Central memory CD4-positive, alpha-beta T cell (primary cell): Measurements from ENCODE around the gene PLXNC1.

Source experiments
- DNase-seq: peaks from one replicate; pipeline ENCODE4 v3.0.0; 2022

The PLXNC1 gene

DNA sequence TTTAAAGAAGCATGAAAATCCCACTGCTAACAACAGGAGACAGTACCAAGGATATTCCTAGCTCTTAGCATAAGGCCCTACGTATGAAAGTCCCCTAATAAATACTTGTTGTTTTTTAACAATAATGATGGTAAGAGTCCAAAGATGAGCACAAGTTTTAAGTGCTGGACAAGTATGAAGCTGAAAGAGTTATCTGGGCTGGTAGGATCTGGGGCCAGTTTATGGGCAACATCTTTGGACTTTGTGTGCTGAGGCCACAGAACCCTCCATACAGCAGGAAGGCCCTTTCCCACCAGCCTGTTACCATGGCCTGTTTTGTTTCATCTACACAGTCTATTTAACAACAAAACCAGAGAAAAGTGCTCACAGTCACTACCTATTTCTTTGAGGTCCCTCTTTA lies 12.5 kb upstream of the PLXNC1 start:
- no peak for DNase-seq

DNA sequence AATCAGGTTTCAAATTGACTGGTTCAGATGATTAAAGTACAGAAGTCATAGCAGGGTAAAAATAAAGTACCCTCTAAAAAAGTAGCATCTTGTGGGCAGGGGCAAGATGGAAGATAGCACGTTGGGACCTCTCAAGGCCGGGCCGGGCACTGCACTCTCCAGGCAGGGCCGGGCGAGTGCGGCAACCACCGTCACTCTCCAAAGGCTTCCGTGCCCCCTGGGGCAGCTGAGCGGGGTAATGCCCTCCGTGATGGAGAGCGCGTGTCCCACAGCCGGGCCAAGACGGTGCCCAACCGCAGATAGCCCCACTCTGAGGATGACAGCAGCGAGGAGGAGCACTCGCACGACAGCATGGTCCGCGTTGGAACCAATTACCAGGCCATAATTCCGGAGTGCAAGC lies 8.6 kb upstream of the PLXNC1 start:
- no peak for DNase-seq

DNA sequence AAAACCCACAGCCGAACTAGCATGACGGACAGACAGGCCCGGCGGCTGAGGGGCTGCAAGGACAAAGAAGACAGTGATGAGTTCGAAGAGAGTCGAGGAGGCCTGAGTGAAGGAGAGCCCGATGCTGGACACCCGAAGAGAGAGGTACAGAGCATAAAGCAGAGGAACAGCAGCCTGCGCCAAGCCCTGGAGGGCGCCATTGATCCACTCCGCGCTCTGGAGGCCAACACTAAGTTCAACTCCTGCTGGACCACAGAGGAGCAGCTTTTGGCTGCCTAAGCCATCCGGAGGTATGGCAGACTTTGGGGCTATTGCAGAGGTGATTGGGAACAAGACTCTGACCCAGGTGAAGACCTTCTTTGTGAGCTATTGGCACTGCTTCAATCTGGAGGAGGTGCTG lies 7.8 kb upstream of the PLXNC1 start:
- peak; percentile 27 for DNase-seq

DNA sequence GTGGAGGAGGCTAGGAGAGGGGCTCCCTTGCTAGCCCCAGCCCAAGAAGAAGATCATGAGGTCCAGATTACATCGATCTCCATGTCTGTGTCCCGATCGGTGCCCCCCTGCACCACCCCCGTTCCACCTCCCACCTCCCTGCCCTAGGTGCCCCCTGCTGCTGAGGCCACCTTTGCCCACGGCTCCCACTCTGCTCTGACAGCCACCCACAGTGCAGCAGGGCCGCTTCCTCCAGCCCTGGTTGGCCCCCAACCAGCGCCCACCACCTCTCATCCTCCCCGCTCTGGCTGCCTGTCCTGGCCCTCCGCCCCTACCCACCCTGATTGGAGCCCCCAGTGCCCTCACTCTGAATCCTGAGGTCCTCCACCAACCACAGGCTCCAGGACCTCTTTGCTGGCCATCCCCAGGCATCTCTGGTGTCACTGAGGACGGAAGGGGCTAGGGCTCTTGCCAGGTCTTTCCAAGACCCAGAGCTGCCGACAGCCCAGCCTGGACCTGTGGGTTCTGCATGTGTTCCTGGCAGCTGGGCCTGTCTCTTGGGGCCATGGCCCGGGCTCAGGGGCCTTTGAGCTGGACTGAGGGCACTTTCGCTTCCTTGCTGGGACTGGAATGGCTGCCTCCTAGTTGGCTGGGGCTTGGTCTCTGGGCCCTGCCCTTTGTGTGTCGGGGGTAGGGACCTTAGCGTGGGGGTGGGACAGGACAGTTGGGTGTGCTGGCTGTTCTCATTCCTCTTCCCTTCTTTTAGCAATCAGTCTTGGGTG lies 7.2 kb upstream of the PLXNC1 start:
- DNase-seq = no peak

DNA sequence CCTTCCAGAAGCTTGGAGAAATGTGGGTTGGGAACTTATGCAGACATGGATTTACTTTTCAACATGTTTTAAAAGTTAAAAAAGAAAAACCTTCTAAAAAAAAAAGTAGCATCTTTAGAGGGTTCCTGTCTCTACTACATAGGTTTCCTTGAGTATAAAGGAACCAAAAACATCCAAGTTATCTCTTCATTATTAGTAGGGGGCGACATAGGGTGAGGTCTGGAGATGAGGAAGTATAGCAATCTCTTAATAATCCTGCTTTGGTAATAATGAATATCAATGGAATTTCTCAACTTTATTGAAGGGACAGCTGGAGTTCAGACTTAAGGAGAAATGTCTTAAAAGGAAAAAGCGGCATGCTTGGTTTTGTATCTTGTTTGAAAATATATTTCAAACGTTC lies 6.5 kb upstream of the PLXNC1 start:
- no peak for DNase-seq

DNA sequence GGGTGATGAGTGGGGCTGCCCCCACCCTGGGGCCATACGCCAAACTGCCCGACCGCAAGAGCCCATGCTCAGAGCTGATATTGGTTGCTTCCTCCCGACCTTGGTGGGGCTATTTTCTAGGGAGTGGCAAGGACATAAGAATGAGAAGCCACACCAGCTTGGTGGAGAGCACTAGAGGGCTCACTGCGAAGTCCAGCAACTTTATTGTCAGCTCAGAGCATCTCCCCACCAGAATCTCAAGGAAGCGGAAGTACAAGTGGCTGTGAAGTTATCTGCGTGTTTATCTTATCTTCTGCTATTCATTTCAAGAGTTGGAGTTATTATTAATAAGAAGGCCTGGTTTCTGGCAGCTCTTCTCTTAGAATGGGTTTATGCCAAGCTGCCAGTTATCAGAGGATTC lies 4.9 kb upstream of the PLXNC1 start:
- no peak for DNase-seq

DNA sequence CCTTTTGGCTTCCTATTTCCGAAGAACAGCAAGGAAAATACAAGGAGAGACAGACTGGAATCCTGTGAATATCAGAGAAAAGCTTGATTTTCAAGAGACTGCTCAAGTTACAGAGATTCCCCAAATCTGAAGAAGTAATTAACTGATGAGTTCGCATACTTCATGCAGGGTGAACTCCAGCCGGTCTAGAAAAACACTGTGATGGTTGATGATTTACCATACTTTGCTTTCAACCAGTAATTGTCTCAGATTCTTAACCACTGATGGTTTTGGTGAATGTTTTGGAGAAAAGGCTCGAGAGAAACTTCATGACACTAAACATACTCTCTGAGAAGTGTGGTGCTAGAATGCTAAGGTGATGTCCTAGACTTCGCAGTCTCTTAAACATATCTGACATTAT lies 4.4 kb upstream of the PLXNC1 start:
- DNase-seq = no peak

DNA sequence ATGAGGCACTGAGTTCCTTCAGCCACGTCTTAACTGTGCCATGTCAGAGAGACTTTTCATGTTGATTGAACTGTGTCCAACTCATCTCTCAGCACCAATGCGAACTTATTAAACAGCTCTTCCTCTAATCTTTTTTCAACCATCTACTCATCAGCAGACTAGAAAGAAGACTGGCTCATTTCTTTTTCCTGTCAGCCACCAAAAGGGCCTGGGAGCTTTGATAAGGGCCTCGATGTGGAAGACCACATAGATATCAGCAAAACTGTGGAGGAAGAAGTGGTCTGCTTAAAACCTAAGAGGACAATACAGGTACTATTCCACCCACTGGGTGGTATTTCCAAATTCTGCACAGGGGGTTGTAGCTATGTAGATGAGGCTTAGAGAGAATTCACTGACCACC lies 3.6 kb upstream of the PLXNC1 start:
- no peak for DNase-seq

DNA sequence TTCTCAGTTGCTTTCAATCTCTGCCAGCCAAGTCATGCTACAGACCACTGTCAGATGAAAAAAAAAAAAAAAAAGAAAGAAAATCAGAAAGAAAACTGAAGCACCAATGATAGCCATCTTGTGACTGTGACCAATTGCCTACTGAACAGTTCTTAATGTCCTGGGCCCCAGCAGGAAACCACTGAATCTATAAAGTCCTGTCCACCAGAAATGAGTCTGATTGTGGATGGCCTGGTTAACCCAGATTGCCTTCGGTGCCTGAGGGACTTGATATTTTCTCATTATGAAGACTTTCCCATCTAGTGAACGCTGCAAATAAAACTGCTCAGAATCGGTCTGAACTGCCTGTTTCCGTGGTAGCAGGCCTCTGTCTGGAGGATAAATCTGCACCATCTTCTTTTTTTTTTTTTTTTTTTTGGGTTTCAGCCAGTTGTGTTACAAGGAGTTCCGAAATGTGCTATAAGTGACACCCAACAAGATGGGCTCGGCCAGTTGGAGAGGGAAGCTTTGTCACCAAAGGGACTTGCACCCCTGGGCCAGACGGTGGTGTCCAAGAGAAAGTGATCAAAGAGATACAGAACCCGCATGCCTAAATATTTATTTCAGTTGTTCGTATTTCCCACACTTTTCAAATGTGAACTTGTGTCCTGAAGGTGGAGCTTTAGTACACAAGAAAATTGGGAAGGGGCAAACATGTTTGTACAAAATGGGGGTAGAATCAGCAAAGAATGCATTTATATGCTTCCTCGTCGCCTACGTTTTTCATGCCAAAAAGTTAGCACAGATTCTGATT lies 3.0 kb upstream of the PLXNC1 start:
- DNase-seq = no peak

DNA sequence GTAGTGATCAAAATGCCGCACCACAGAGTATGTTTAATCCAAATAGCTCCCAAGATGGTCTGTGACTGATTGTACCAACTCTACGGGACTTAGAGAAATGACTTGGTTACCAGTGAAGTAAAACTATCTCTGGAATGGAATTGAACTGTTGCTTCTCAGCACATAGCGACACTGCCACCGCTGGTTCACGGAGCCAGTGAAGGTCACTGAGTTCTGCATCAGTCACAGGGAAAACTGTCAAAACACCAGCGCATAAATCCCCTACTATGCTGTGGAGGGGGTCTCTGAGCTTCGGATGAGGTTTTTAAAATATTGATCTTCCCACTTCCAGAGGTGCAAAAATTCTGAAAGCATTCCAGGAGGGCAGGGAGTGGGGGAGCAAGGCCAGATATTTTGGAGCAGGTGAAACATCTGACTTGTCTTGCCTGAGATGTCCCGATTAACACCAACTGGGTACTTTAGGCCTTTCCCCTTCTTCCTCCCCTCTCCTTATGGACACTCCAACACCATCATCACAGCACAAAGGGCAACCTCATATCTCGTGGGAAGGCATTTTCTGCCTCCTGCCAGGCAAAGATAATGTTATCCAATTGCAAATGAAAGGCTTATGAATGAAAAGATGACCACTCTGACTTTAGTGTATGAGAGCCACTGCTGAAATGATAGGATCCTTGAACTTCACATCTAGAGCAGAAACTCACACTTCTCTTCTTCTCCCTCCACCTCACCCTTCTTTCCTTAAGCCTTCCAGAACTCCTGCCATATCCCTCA lies 2.0 kb upstream of the PLXNC1 start:
- no peak for DNase-seq

DNA sequence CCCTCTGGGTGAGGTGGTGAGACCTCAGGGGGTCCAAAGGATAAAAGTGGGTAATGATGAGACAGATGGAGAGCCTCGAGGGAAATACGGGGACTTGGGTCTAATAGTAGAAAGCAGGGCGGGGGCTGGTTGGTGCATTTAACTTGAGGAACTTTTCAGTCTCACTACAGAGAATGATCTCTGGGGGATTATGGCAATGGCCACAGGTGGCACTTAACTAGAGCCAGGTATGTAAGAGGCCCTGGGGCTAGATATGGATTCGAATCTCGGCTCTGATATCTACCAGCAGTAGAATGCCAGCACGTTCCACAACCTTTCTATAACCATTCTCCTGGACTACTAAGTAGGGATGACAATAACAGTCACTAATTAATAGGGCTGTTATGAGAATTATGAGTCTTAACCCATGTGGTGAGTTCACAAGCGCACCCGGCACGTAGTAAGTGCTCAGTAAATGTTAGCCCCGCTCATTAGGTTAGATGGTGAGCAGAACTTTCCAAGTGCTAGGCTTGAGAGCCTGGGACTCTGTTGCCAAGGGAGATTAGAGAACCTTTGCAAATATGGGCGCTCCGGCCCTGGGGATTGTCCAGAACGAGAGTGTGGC lies 888 bp upstream of the PLXNC1 start:
- no peak for DNase-seq

DNA sequence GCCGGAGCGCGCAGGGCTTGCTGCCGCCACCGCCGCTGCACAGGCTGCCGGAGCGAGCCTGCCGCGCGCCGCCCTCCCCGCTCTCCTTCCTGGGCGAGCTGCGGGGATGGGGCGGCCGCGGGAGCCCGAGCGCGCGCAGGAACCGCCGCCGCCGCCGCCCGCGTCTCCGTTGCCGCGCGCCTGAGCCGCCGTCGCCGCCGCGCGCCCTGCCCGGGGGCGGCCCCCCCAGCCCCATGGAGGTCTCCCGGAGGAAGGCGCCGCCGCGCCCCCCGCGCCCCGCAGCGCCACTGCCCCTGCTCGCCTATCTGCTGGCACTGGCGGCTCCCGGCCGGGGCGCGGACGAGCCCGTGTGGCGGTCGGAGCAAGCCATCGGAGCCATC lies 352 bp downstream of the PLXNC1 start:
- no peak for DNase-seq

DNA sequence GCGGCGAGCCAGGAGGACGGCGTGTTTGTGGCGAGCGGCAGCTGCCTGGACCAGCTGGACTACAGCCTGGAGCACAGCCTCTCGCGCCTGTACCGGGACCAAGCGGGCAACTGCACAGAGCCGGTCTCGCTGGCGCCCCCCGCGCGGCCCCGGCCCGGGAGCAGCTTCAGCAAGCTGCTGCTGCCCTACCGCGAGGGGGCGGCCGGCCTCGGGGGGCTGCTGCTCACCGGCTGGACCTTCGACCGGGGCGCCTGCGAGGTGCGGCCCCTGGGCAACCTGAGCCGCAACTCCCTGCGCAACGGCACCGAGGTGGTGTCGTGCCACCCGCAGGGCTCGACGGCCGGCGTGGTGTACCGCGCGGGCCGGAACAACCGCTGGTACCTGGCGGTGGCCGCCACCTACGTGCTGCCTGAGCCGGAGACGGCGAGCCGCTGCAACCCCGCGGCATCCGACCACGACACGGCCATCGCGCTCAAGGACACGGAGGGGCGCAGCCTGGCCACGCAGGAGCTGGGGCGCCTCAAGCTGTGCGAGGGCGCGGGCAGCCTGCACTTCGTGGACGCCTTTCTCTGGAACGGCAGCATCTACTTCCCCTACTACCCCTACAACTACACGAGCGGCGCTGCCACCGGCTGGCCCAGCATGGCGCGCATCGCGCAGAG lies 873 bp downstream of the PLXNC1 start:
- peak; percentile 39 for DNase-seq

DNA sequence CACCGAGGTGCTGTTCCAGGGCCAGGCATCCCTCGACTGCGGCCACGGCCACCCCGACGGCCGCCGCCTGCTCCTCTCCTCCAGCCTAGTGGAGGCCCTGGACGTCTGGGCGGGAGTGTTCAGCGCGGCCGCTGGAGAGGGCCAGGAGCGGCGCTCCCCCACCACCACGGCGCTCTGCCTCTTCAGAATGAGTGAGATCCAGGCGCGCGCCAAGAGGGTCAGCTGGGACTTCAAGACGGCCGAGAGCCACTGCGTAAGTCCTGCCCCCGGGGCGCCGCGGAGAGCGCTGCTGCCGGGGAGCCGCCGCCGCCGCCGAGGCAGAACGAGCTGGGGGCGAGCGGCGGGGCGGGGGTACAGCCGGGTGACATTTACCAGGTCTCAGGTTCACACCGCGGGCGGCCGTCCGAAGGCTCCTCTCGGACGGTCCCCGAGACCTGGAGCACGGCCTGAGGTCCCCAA lies 1.4 kb downstream of the PLXNC1 start:
- DNase-seq = no peak

DNA sequence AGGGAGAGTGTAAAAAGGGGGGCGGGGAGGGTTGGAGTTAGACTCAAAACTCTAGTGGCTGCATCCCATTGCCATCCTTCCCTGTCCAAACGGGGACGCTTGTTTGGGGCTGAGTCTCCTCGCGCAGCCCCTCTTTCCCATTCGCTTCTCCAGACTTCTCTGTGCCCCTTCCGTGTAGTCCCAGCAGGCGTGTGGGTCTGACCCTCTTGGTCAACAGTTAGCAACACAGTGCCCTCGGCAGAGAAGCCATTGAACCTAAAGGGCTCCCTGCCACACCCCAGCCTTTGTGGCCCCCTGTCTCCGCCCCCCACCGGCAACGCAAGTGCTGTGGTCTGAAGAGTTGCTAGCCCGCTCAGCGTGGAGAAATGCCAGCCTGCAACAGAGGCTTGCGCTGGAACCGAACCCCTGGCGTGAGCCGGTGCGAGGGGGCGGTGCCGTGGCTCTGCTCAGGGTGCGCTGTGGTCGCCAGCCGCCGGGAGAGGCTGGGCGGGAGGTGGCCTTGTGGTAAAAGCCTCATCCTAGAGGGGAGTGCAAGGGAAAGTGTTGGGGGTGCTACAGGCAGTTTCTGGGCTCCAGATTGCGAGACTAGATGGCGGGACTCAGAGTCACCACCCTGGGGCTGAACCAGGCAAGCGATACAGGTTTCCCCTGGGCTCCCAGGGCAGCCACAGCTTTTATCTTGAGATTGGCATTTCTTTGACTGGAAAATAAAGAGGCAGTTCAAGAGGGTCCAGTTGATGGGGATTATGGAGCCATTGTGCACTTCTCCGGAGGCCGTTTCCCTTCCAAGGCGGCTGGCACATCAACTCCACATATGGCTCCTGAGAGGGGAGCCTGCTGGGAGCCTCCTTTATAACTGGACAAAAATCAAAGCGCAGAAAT lies 2.1 kb downstream of the PLXNC1 start:
- peak; percentile 17 for DNase-seq

DNA sequence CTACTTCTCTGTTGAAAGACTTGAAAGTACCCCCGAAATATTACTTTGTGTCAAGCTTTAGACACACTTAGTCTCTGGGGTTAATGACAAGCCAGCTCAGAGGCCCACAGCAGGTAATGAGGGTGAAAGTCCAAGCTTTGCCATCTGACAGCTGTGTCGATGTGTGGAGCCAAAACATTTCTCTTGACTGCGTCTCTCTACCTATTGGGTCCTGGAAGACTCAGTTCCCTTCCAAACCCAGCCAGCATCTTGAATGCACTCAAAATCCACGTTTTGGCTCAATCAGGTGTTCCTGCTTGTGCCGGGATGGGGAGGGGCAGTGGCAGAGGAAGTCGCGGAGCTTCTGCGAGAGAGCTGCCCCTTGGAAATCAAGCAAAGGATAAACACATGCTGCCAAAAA lies 3.2 kb downstream of the PLXNC1 start:
- no peak for DNase-seq

DNA sequence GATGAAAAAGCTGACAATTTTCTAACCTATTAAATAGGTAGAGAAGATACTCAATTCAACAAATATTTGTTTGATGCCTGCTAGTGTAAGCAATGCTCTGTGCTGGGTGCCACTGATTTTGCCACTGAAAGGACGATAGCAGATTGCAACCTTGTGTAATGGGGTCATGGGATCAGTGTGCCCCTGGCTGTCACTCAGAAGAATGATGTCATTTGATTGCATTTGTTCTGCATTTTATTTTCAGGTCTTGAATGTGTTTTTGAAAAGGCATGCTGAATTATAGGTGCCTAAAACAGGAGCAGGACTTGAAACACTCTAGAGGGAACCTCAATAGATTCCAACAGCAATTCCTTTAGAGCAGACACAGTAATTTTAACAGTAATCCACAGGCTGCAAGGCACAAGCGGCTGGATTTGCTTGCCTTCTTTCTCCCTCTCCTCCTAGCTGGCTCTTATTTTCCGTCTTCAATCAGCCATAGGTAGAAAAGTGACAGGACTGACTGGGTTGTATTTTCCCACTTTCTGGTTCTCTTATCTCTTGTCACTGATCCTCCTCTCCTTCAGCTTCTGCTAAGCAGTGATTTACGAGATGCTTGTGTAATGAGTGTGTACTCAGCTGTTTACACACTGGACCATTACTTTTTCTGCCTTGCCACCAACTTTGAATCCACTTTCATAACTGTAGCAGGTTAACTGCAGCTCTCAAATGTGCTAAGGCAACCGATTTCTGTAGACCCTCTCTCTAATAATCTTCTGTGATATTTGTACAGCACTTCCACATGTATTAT lies 4.1 kb downstream of the PLXNC1 start:
- no peak for DNase-seq

DNA sequence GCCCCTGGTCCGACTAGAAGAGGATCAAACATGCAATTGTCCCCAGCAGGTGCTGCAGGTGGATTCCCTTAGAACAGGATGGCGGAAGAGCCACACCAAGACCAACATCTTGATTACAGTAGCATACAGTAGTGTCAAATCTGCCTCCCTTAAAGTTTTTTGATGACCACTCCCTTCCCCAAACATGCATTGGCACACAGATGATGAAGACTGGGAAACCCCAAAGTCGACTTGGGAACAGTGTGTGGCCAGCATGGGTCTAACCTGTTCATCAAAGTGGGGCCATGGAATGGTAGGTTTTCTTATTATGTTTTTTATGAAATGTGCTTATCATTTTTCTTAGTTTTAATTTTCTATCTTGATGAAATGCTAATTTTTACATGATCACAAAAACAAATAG lies 8.8 kb downstream of the PLXNC1 start:
- no peak for DNase-seq

DNA sequence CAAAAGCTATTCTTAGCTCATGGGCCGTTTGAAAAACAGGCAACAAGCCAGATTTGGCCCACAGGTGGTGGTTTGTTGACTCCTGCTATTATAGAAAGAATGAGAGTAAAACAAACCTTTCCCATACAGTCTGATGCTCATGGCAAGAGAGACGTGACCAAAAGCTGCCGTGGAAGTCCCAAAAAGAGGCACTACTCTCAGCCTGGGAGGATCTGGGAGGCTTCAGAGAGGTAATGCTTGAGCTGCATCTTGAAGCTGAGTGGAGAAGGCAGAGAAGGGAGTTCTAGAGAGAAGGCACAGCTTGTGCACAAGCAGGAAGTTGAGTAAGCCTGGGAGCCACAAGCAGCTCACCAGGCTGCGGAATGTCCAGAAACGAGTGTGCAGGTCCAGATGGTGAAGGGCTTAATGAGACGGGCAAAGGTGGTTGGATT lies 9.6 kb downstream of the PLXNC1 start:
- no peak for DNase-seq

DNA sequence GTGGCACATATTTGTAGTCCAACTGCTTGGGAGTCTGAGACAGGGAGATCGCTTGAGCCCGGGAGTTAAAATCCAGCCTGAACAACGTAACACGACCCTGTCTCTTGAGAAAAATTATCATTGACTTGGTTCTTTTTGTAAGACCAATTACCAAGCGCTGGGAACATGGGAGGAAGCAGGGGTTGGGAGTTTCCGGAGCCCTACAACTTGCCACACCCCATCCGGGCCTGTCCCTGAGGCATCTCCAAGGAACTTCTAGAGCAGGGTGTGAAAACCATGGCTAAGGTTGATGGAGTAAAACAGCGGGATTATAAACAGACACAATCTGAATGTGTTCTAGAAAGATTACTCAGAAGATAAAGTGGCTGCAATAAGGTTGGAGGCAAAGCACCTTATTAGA lies 10.3 kb downstream of the PLXNC1 start:
- DNase-seq = no peak

DNA sequence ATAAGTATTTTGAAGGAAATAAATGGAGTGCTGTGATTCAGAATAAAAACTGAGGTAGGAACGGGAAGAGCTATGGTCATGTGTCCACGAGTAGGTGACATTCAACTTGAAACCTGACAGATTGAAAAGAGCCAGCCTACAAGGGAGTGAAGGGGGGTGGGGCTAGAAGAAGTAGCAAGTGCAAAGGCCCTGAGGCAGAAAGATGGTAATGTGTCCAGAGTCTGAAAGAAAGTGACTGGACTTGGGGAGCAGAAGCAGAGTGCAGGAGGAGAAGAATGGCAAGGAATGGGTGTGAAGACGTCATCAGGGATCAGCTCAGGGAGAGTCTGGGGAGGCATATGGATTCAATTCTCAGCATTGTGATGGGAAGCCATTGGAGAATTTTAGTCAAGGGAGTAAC lies 13.7 kb downstream of the PLXNC1 start:
- DNase-seq = no peak
